DOHH2 (cell line): ENCODE data around the gene TCIRG1.

Experiments used
- H3F3A ChIP-seq: fragments of 200-600 bp; sonication (generic), shearing (Covaris generic); 2 replicates; pipeline ENCODE4 v1.6.0; 2016; ENCODE audit warnings: antibody characterized with exemption, mild to moderate bottlenecking; ENCODE audit not compliant: control insufficient read depth, insufficient read depth
- H3K27ac ChIP-seq: fragments of 200-600 bp; sonication (generic); 2 replicates; pipeline ENCODE4 v1.5.1; 2014; ENCODE audit warnings: low read depth, mild to moderate bottlenecking, low read length, moderate library complexity
- H3K27me3 ChIP-seq: fragments of 200-600 bp; sonication (generic); 2 replicates; pipeline ENCODE4 v1.6.1; 2014; ENCODE audit warnings: mild to moderate bottlenecking, low read length, mixed read lengths; ENCODE audit not compliant: control insufficient read depth
- H3K36me3 ChIP-seq: fragments of 200-600 bp; sonication (generic); 2 replicates; pipeline ENCODE4 v1.6.1; 2014; ENCODE audit warnings: mild to moderate bottlenecking, low read length, moderate library complexity, mixed read lengths; ENCODE audit not compliant: control insufficient read depth
- H3K4me1 ChIP-seq: fragments of 200-600 bp; sonication (generic); 2 replicates; pipeline ENCODE4 v1.6.1; 2014; ENCODE audit warnings: mild to moderate bottlenecking, low read length, mixed read lengths; ENCODE audit not compliant: control insufficient read depth
- H3K4me2 ChIP-seq: fragments of 200-600 bp; sonication (generic); 2 replicates; pipeline ENCODE4 v1.6.0; 2014; ENCODE audit warnings: mild to moderate bottlenecking, low read length, moderate library complexity
- H3K4me3 ChIP-seq: fragments of 200-600 bp; sonication (generic); 2 replicates; pipeline ENCODE4 v1.5.1; 2014; ENCODE audit warnings: mild to moderate bottlenecking, low read length, mixed read lengths
- H3K79me2 ChIP-seq: fragments of 200-600 bp; sonication (generic); 2 replicates; pipeline ENCODE4 v1.6.1; 2014; ENCODE audit warnings: mild to moderate bottlenecking, low read length, mixed read lengths; ENCODE audit not compliant: control insufficient read depth
- H3K9me2 ChIP-seq: fragments of 200-600 bp; sonication (generic); replicated peaks from 2 replicates; pipeline ENCODE4 v1.6.1; 2014; ENCODE audit warnings: mild to moderate bottlenecking, low read length, mixed read lengths; ENCODE audit not compliant: control insufficient read depth
- H3K9me3 ChIP-seq: fragments of 200-600 bp; sonication (generic); 2 replicates; pipeline ENCODE4 v1.6.1; 2014; ENCODE audit warnings: antibody characterized with exemption, low read length, mixed read lengths; ENCODE audit not compliant: control insufficient read depth, insufficient read depth
- H4K20me1 ChIP-seq: fragments of 200-600 bp; sonication (generic); 2 replicates; pipeline ENCODE4 v1.6.0; 2014; ENCODE audit warnings: low read depth, mild to moderate bottlenecking, antibody characterized with exemption, low read length, moderate library complexity; ENCODE audit not compliant: control insufficient read depth, insufficient read depth
- CTCF ChIP-seq: fragments of 200-600 bp; sonication (generic); IDR thresholded peaks from one replicate; pipeline ENCODE4 v1.5.1; 2014; ENCODE audit warnings: antibody characterized with exemption, mild to moderate bottlenecking, low read depth, low read length; ENCODE audit not compliant: poor library complexity, severe bottlenecking
- EZH2phosphoT487 ChIP-seq: fragments of 200-600 bp; sonication (generic); IDR thresholded peaks from 2 replicates; pipeline ENCODE4 v1.6.1; 2017; ENCODE audit warnings: borderline replicate concordance, mild to moderate bottlenecking, antibody characterized with exemption, low read length, moderate library complexity, mixed read lengths

TCIRG1 gene

GRCh38 chr11:68035266-68035876 is 3.5 kb upstream of the TCIRG1 start:
- no peaks in the 10 kb centered on the region for H3K27me3 ChIP-seq
- peaks cover 33% of the 10 kb centered on the region for H3K4me1 ChIP-seq
- TF ChIP-seq EZH2phosphoT487: no peak
- TF ChIP-seq CTCF: no peak
- no peak overlapping the region for H3K4me2 ChIP-seq
- no peak overlapping the region for H3K4me3 ChIP-seq
- H4K20me1 ChIP-seq: no peaks in the 10 kb centered on the region
- peaks cover 4% of the 10 kb centered on the region; the same call in 1 of the 2 replicates for H3F3A ChIP-seq
- peaks cover 27% of the 10 kb centered on the region for H3K36me3 ChIP-seq
- no peaks in the 10 kb centered on the region for H3K9me2 ChIP-seq
- H3K27ac ChIP-seq: no peak overlapping the region
- no peaks in the 10 kb centered on the region for H3K9me3 ChIP-seq
- peaks cover 44% of the 10 kb centered on the region for H3K79me2 ChIP-seq

- Histone ChIP-seq H3K79me2 (peaks cover 36% of the 10 kb centered on the region), H3K27me3 (no peaks in the 10 kb centered on the region), H3K9me2 (no peaks in the 10 kb centered on the region), H3K27ac (no peak overlapping the region), H3K4me2 (no peak overlapping the region), H3K36me3 (peaks cover 32% of the 10 kb centered on the region), H3K4me3 (no peak overlapping the region), H3K4me1 (peaks cover 40% of the 10 kb centered on the region), H4K20me1 (no peaks in the 10 kb centered on the region), H3K9me3 (no peaks in the 10 kb centered on the region), H3F3A (peaks cover 8% of the 10 kb centered on the region)
- TF ChIP-seq EZH2phosphoT487 (no peak), CTCF (no peak)
Measured at GRCh38 chr11:68036141-68036716, 2.6 kb upstream of the TCIRG1 start.

GRCh38 chr11:68036717-68037239 is 2.0 kb upstream of the TCIRG1 start:
- no peaks in the 10 kb centered on the region for H3K27me3 ChIP-seq
- H4K20me1 ChIP-seq: no peaks in the 10 kb centered on the region
- H3K79me2 ChIP-seq: peaks cover 31% of the 10 kb centered on the region
- no peaks in the 10 kb centered on the region for H3K9me2 ChIP-seq
- H3K4me2 ChIP-seq: no peak overlapping the region
- peaks cover 8% of the 10 kb centered on the region for H3F3A ChIP-seq
- H3K36me3 ChIP-seq: peaks cover 33% of the 10 kb centered on the region
- no peak for TF ChIP-seq CTCF
- TF ChIP-seq EZH2phosphoT487: no peak
- peaks cover 35% of the 10 kb centered on the region for H3K4me1 ChIP-seq
- H3K27ac ChIP-seq: no peak overlapping the region
- no peak overlapping the region for H3K4me3 ChIP-seq
- no peaks in the 10 kb centered on the region for H3K9me3 ChIP-seq
